T-cell (primary cell): ENCODE measurements around the gene GALNT14. TPM values are rescaled to one million over a fixed set of nuclear protein-coding genes. Genes with fewer than 3 reads are reported as not detected.

Source experiments
- ATAC-seq, 4 experiments: fragments of 200-7000 bp in 3 of 4; fragments of 150-1000 bp in 1 of 4; cut with Tn5 transposase; replicated peaks in 1 of 4; 1 replicate in 3 of 4; 2 replicates in 1 of 4; pipeline ENCODE4 v1.10.0; 2021; ENCODE audit warnings: moderate library complexity in 3 of 4, mild to moderate bottlenecking in 2 of 4, moderate number of reproducible peaks in 1 of 4
- CTCF ChIA-PET, 2 donors: fragments of 300-600 bp; sonication (Branson Sonifier 250); formaldehyde crosslinking; loops; one replicate each; lab custom pipeline; 2022; ENCODE audit warnings: antibody characterized with exemption in 2 of 2; lab: Charles Lee
- POLR2A ChIA-PET, 2 donors: fragments of 300-600 bp; sonication (Branson Sonifier 250); formaldehyde crosslinking; loops; one replicate each; lab custom pipeline; 2022; ENCODE audit warnings: antibody characterized with exemption in 2 of 2; lab: Charles Lee
- DNase-seq, 35 experiments: peaks; one replicate each; pipeline versions ENCODE4 v3.0.0 to v3.0.0-alpha.2; 2013 to 2023
- H3K27ac ChIP-seq: one replicate; pipeline ENCODE4 v1.5.1; 2013; ENCODE audit warnings: low read length
- H3K27me3 ChIP-seq, 2 experiments: replicated peaks in 1 of 2; 1 replicate in 1 of 2; 2 replicates in 1 of 2; pipeline versions ENCODE4 v1.6.1 to v1.7.0; 2013; ENCODE audit warnings: low read length in 1 of 2, mixed read lengths in 1 of 2; ENCODE audit not compliant: control insufficient read depth in 2 of 2, insufficient read depth in 2 of 2; ENCODE audit errors: extremely low read depth in 1 of 2
- H3K36me3 ChIP-seq, 2 donors: 1 replicate in 1 of 2; 2 replicates in 1 of 2; pipeline versions ENCODE4 v1.6.1 to v1.7.0; 2013; ENCODE audit warnings: low read length in 1 of 2; ENCODE audit not compliant: control insufficient read depth in 2 of 2, insufficient read depth in 1 of 2; ENCODE audit errors: extremely low read depth in 1 of 2
- H3K4me1 ChIP-seq, 2 experiments: 1 replicate in 1 of 2; 2 replicates in 1 of 2; pipeline versions ENCODE4 v1.6.1 to v1.7.0; 2013; ENCODE audit warnings: low read length in 2 of 2, mixed read lengths in 1 of 2; ENCODE audit not compliant: insufficient read depth in 2 of 2, control insufficient read depth in 1 of 2; ENCODE audit errors: extremely low read depth in 1 of 2
- H3K4me3 ChIP-seq, 2 donors: 1 replicate in 1 of 2; 2 replicates in 1 of 2; pipeline versions ENCODE4 v1.5.1 to v1.7.0; 2013; ENCODE audit warnings: mild to moderate bottlenecking in 2 of 2, low read length in 1 of 2, moderate library complexity in 1 of 2; ENCODE audit not compliant: control insufficient read depth in 1 of 2; ENCODE audit errors: extremely low read depth in 1 of 2
- H3K9me3 ChIP-seq: 2 replicates; pipeline ENCODE4 v1.7.0; 2013
- H3K27ac Mint-ChIP-seq, 2 donors: one replicate each; pipeline ENCODE4 v1.8.0; 2020 to 2021; ENCODE audit warnings: mild to moderate bottlenecking in 2 of 2, mixed read lengths in 2 of 2
- H3K27me3 Mint-ChIP-seq, 2 donors: one replicate each; pipeline ENCODE4 v1.8.0; 2021 to 2022; ENCODE audit warnings: mixed read lengths in 2 of 2
- H3K36me3 Mint-ChIP-seq: one replicate; pipeline ENCODE4 v1.8.0; 2021; ENCODE audit warnings: mixed read lengths
- H3K4me1 Mint-ChIP-seq, 3 donors: one replicate each; pipeline ENCODE4 v1.8.0; 2020 to 2022; ENCODE audit warnings: mixed read lengths in 3 of 3, mild to moderate bottlenecking in 1 of 3
- H3K4me3 Mint-ChIP-seq, 3 donors: one replicate each; pipeline ENCODE4 v1.8.0; 2020 to 2022; ENCODE audit warnings: mild to moderate bottlenecking in 3 of 3, mixed read lengths in 3 of 3, moderate library complexity in 3 of 3
- H3K9me3 Mint-ChIP-seq, 3 donors: one replicate each; pipeline ENCODE4 v1.8.0; 2020 to 2022; ENCODE audit warnings: mixed read lengths in 3 of 3
- WGBS: methylation state at CpG from one replicate; pipeline ENCODE4 v1.1.5; 2013; ENCODE audit warnings: missing lambda C conversion rate; ENCODE audit not compliant: insufficient coverage; 5-methylcytosine and 5-hydroxymethylcytosine counted together
- total RNA-seq, 35 experiments: library from RNA in 6 of 35; stranded (reverse) in 6 of 35; fragments of 120-200 nt in 1 of 35; gene quantifications; one replicate each; pipeline versions ENCODE4 v1.2.1 to v1.2.4 and lab custom pipeline; 2013 to 2026

Gene GALNT14
- total RNA-seq, 5 donors from 2014 or later (not counting 1 experiment from before 2014, with no cell fraction given), result 0.29 to 0.38 TPM; not detected in 3

GRCh38 chr2:30871980-30872789 is 266.1 kb downstream of the GALNT14 start:
- Mint-ChIP-seq H3K9me3 (peaks cover 0 to 4% (median 2%) of the 10 kb centered on the region in 3 donors), H3K27ac (no peak overlapping the region), H3K4me3 (no peak overlapping the region), H3K36me3 (no peaks in the 10 kb centered on the region), H3K4me1 (peaks cover 0 to under 1% (median 0%) of the 10 kb centered on the region in 3 donors), H3K27me3 (peaks cover 8 to 14% of the 10 kb centered on the region in 2 donors)
- ATAC-seq (no peak), DNase-seq (no peak)
- POLR2A ChIA-PET, result no interaction called here
- Histone ChIP-seq H3K27ac (no peak overlapping the region), H3K27me3 (no peaks in the 10 kb centered on the region), H3K36me3 (no peaks in the 10 kb centered on the region), H3K4me1 (no peaks in the 10 kb centered on the region), H3K4me3 (no peak overlapping the region), H3K9me3 (no peaks in the 10 kb centered on the region)
- CTCF ChIA-PET, result interaction anchor here in 1 of 2 donors (0.5 kb wide), 1 partner anchor 770 kb away, joined by 3 read pairs; no protein-coding TSS in a partner anchor
- WGBS, result 71% methylated on average over 2 of the region's 6 CpGs

- no peaks in the 10 kb centered on the region for H3K36me3 ChIP-seq
- WGBS, result 94% methylated on average over 3 of the region's 3 CpGs
- no peaks in the 10 kb centered on the region for H3K9me3 ChIP-seq
- no peak overlapping the region for H3K4me3 Mint-ChIP-seq
- peaks cover 2 to 8% (median 2%) of the 10 kb centered on the region in 3 donors for H3K4me1 Mint-ChIP-seq
- CTCF ChIA-PET, result no interaction called here
- no peak for ATAC-seq
- H3K27me3 Mint-ChIP-seq, result peaks cover 13 to 17% of the 10 kb centered on the region in 2 donors
- H3K4me3 ChIP-seq, result no peak overlapping the region
- H3K27ac ChIP-seq, result no peak overlapping the region
- H3K9me3 Mint-ChIP-seq, result peaks cover 0 to 4% (median 2%) of the 10 kb centered on the region in 3 donors
- H3K27me3 ChIP-seq, result no peaks in the 10 kb centered on the region
- no peak overlapping the region for H3K27ac Mint-ChIP-seq
- no peaks in the 10 kb centered on the region for H3K4me1 ChIP-seq
- H3K36me3 Mint-ChIP-seq, result no peaks in the 10 kb centered on the region
- DNase-seq, result no peak
- POLR2A ChIA-PET, result no interaction called here
Observed at GRCh38 chr2:30871440-30871839, 266.8 kb downstream of the GALNT14 start.

- Mint-ChIP-seq H3K4me1 (peaks cover 10 to 19% (median 11%) of the 10 kb centered on the region in 3 donors), H3K4me3 (no peak overlapping the region), H3K27me3 (peaks cover 21% of the 10 kb centered on the region in 2 donors), H3K36me3 (no peaks in the 10 kb centered on the region), H3K27ac (no peak overlapping the region), H3K9me3 (peaks cover 0 to 4% (median 2%) of the 10 kb centered on the region in 3 donors)
- DNase-seq (no peak), ATAC-seq (no peak)
- Histone ChIP-seq H3K27ac (no peak overlapping the region), H3K36me3 (no peaks in the 10 kb centered on the region), H3K4me1 (peaks cover 0 to 5% of the 10 kb centered on the region in 2 experiments), H3K4me3 (no peak overlapping the region), H3K9me3 (no peaks in the 10 kb centered on the region), H3K27me3 (no peaks in the 10 kb centered on the region)
- WGBS, result no CpG with 5 or more reads among the region's 1 CpG
- ChIA-PET CTCF (no interaction called here), POLR2A (no interaction called here)
Observed at GRCh38 chr2:30869988-30870387, 268.3 kb downstream of the GALNT14 start.

GRCh38 chr2:30867385-30867784 is 270.9 kb downstream of the GALNT14 start:
- no peaks in the 10 kb centered on the region for H3K27me3 ChIP-seq
- Mint-ChIP-seq H3K9me3 (no peaks in the 10 kb centered on the region), H3K27me3 (peaks cover 17 to 21% of the 10 kb centered on the region in 2 donors), H3K4me3 (no peak overlapping the region), H3K36me3 (no peaks in the 10 kb centered on the region), H3K27ac (no peak overlapping the region), H3K4me1 (peaks cover 10 to 19% (median 11%) of the 10 kb centered on the region in 3 donors)
- peaks cover 0 to 5% of the 10 kb centered on the region in 2 experiments for H3K4me1 ChIP-seq
- H3K27ac ChIP-seq, result no peak overlapping the region
- ChIA-PET POLR2A (no interaction called here), CTCF (no interaction called here)
- H3K36me3 ChIP-seq, result no peaks in the 10 kb centered on the region
- no peaks in the 10 kb centered on the region for H3K9me3 ChIP-seq
- H3K4me3 ChIP-seq, result no peak overlapping the region
- DNase-seq (no peak), ATAC-seq (no peak)
- WGBS, result no CpG with 5 or more reads among the region's 4 CpGs

- H3K27me3 Mint-ChIP-seq, result peaks cover 17 to 18% of the 10 kb centered on the region in 2 donors
- H3K27ac ChIP-seq, result no peak overlapping the region
- DNase-seq (no peak), ATAC-seq (no peak)
- H3K4me3 ChIP-seq, result no peak overlapping the region
- H3K9me3 ChIP-seq, result no peaks in the 10 kb centered on the region
- H3K4me3 Mint-ChIP-seq, result no peak overlapping the region
- peaks cover 10 to 19% (median 11%) of the 10 kb centered on the region in 3 donors for H3K4me1 Mint-ChIP-seq
- CTCF ChIA-PET, result no interaction called here
- H3K27me3 ChIP-seq, result no peaks in the 10 kb centered on the region
- H3K9me3 Mint-ChIP-seq, result no peaks in the 10 kb centered on the region
- no peaks in the 10 kb centered on the region for H3K36me3 Mint-ChIP-seq
- peaks cover 0 to 5% of the 10 kb centered on the region in 2 experiments for H3K4me1 ChIP-seq
- POLR2A ChIA-PET, result no interaction called here
- H3K36me3 ChIP-seq, result no peaks in the 10 kb centered on the region
- H3K27ac Mint-ChIP-seq, result no peak overlapping the region
- WGBS, result no CpG with 5 or more reads among the region's 5 CpGs
Observed at GRCh38 chr2:30866974-30867373, 271.3 kb downstream of the GALNT14 start.

GRCh38 chr2:30865892-30866681 is 272.2 kb downstream of the GALNT14 start:
- H3K27me3 ChIP-seq, result no peaks in the 10 kb centered on the region
- Mint-ChIP-seq H3K27ac (no peak overlapping the region), H3K4me3 (no peak overlapping the region), H3K4me1 (peaks cover 10 to 19% (median 11%) of the 10 kb centered on the region in 3 donors), H3K9me3 (no peaks in the 10 kb centered on the region), H3K27me3 (peaks cover 17 to 18% of the 10 kb centered on the region in 2 donors), H3K36me3 (no peaks in the 10 kb centered on the region)
- H3K4me1 ChIP-seq, result peaks cover 0 to 5% of the 10 kb centered on the region in 2 experiments
- H3K9me3 ChIP-seq, result no peaks in the 10 kb centered on the region
- ATAC-seq (no peak), DNase-seq (no peak)
- CTCF ChIA-PET, result no interaction called here
- POLR2A ChIA-PET, result no interaction called here
- H3K36me3 ChIP-seq, result no peaks in the 10 kb centered on the region
- WGBS, result 17% methylated on average over 9 of the region's 10 CpGs
- H3K4me3 ChIP-seq, result no peak overlapping the region
- no peak overlapping the region for H3K27ac ChIP-seq
